ENCODE results near the gene ZSWIM5.

- no peak for TF ChIP-seq CTCF (IDR thresholded peaks at IDR 0.05; ENCODE audit: low read length)
- no peak for TF ChIP-seq EZH2 (optimal IDR thresholded peaks at IDR 0.05; ENCODE audit: low read depth, low read length)
- TF ChIP-seq EZH2phosphoT487 (IDR thresholded peaks at IDR 0.05; ENCODE audit: low read length), result no peak
Measured at GRCh38 chr1:44973645-44974044, 232.8 kb downstream of the ZSWIM5 start.
